Measurements from ENCODE around the gene OLFML2A.
"Not testable (repeated sequence)": the region's sequence is repeated elsewhere in the genome, so short reads cannot be mapped to it uniquely, and the experiment has no call there.

The OLFML2A gene

GRCh38 chr9:124776954-124777648 is at the start of gene OLFML2A:
OLFML2A (plus strand) TSS chr9:124777133; CDS start chr9:124777271, 138 bp downstream.
- DNase-seq (ENCODE audit: low read depth), result no peak

- DNase-seq (ENCODE audit: low read depth), result no peak
Measured at GRCh38 chr9:124730772-124731171, 46.2 kb upstream of the OLFML2A start.

GRCh38 chr9:124733964-124734740 is 42.8 kb upstream of the OLFML2A start:
- DNase-seq (ENCODE audit: low read depth), result no peak

- DNase-seq (ENCODE audit: low read depth), result not testable (repeated sequence)
Measured at GRCh38 chr9:124734741-124735083, 42.2 kb upstream of the OLFML2A start.

DNA sequence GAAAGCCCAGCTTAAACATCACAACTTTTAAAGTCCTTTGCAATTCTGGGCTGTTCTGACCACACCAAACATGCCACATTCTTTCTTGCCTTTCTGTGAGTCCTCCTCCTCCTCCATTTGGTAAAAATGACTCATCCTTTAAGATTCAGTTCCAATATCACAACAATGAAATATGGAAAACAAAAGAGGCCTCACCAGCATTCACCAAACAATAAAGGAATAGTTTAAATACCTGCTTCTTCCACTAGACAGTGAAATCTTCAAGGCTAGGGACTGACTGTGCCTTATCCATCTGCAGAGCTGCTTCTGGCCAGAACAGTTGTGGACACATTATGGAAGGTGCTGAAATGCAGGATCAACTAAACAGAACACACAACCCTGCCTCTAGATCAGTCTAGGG is 41.8 kb upstream of the OLFML2A start:
- no peak for DNase-seq (ENCODE audit: low read depth)

DNA sequence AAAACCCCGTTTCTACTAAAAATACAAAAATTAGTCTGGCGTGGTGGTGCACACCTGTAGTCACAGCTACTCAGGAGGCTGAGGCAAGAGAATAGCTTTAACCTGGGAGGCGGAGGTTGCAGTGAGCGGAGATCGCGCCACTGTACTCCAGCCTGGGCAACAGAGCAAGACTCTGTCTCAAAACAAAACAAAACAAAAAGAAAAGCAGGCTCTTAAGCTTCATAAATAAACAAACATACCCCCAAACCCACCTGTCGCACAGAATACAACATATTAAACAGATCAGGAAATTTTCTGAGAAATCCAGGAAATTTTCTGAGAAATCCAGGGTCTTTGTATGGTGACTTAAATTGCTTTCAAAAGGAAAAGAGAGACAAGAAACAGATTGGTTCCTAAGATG is 38.9 kb upstream of the OLFML2A start:
- DNase-seq (ENCODE audit: low read depth), result not testable (repeated sequence)

- no peak for DNase-seq (ENCODE audit: low read depth)
Measured at GRCh38 chr9:124739360-124739759, 37.6 kb upstream of the OLFML2A start.

DNA sequence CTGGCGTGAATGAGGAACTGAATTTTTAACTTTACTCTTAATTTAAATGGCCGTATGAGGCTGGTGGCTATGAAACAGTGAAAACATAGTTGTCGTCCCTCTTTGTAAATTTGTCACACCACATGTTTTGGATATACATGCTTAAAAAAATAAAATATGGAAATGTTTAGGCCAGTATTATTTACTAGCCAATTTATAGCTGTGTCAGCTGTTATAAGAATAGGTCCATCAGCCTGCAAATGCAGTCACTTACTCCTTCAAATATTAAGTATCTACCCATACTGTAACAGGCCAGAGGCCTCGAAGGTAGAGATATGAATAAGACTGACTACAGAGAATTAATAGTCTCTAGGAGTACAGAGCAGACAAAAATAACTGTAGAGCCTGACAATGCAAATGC is 35.8 kb upstream of the OLFML2A start:
- no peak for DNase-seq (ENCODE audit: low read depth)

DNA sequence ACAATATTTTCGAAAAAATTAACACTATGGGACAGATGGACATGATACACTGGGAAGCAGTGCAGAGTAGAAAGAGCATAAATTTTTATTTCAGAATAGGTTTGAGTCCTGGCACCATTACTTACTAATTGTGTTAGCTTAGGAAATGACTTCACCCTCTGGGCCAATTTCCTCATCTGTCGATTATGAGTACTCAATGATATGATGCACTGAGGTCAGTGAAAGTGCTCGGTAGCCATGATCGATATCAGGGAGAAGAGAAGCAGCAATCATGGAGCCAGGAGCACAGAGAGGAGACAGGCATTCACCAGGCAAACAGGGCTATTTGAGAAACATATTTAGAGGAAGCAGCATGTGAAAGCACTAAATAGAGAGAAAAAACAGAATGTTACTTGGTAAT is 35.3 kb upstream of the OLFML2A start:
- no peak for DNase-seq (ENCODE audit: low read depth)

- DNase-seq (ENCODE audit: low read depth), result no peak
Measured at GRCh38 chr9:124742940-124743339, 34.0 kb upstream of the OLFML2A start.

GRCh38 chr9:124743686-124744348 is 33.1 kb upstream of the OLFML2A start:
- DNase-seq (ENCODE audit: low read depth), result no peak

GRCh38 chr9:124747065-124747464 is 29.9 kb upstream of the OLFML2A start:
- no peak for DNase-seq (ENCODE audit: low read depth)

DNA sequence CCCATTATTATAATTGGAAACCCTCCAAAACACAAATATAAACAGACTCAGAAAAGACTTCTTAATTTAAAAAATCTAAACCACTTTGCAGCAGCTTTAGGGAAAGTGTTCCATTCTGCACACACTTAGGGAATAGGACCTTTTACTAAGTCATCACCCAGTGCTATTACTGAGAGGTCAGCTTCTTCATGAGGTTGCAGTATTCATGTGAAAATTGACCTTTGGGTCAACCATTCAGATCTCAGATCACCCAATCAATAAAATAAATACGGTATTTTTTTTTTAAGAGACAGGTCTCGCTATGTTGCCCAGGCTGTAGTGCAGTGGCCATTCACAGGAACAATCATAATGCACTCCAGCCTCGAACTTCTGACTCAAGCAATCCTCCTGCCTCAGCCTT is 27.6 kb upstream of the OLFML2A start:
- no peak for DNase-seq (ENCODE audit: low read depth)

DNA sequence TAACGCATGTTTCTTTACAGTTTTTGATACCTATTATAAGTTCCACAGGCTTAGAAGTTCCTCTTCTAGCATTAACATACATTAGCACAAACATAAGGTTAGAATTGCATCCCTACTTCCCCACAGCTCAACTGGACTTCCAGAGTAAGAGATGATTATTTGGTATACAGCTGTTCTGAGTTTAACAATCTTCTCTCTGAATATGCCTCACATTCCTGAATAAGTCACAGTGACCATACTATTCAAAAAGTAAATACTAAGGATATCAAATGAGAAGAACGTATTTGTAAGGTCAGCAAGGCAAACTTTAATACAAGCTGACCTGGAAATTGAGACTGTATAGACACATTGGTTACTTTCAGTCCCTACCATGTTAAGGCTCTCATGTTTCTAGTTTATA is 27.2 kb upstream of the OLFML2A start:
- DNase-seq (ENCODE audit: low read depth), result no peak

GRCh38 chr9:124752967-124753366 is 24.0 kb upstream of the OLFML2A start:
- DNase-seq (ENCODE audit: low read depth), result no peak

DNA sequence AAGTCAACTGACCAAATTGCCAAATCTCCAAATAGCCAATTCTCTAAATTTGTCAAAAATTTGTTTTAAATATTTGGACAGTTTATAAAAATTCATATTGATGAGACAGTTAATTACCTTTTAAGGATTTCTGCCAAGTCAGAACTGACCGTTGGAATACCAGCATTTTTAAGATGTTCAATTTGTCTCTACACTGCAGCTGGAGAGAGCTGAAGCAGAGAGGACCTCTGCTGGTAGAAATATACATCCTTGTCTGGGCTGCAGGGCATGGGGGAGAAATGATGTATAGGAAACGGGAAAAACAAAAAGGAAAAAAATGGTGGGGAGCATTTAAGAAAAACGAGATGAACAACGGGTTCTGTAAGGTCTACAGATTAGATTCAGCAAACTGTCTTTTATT is 22.6 kb upstream of the OLFML2A start:
- DNase-seq (ENCODE audit: low read depth), result no peak

DNA sequence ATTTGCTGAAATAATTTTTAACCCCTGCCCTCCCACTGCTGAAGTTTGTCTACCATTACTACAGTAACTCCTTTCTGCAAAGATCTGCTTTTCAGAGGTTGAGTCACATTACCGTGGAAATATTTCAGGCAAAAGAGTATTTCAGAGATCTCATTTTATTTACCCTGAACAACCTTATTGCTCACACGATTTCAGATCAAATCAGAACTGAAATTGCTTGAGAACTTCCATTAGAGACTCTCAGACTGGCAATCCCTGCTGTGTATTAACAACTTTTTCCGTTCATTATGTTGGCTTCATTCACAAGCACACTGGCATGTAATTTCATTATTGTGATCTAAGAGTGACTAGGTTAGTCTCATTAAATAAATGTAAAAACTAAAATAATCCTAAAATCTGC is 21.9 kb upstream of the OLFML2A start:
- DNase-seq (ENCODE audit: low read depth), result no peak

DNA sequence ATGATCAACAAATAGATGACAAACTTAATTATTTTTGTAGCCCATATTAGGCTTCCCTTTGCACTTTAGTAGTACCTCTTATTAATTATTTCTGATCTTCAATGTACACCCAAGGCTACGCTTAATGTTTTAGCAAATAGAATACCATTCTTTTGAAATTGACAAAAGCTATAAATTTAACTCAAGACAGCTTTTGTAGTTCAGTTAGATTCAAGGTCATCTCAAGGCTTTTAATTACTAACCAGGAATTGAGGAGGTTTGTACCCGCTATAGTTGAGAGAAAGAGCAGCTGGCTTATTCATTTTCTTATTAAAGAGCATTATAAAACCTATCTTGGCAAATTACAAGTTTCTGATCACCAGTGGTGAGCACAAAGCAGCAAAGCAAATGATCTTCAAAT is 20.9 kb upstream of the OLFML2A start:
- DNase-seq (ENCODE audit: low read depth), result no peak

DNA sequence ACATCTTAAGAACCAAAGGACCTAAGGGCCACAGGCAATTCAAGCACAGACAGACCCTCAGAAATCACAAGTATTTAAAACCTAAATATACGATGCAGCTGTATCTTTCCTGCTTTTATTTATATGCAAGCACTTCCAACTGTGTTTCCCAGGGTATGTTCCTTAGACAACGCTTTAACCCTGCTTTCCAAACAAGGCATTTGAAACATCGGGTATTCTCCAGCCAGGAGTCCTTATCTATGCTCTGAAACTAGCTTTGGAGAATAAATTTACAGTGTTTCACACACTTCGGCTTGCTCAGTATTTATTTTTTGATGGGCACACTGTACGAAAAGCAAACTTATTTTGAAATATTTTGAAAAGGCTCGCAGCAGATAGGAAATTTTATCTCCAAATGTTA is 19.3 kb upstream of the OLFML2A start:
- no peak for DNase-seq (ENCODE audit: low read depth)

- no peak for DNase-seq (ENCODE audit: low read depth)
Measured at GRCh38 chr9:124758061-124758460, 18.9 kb upstream of the OLFML2A start.

- DNase-seq (ENCODE audit: low read depth), result no peak
Measured at GRCh38 chr9:124758691-124759090, 18.2 kb upstream of the OLFML2A start.

DNA sequence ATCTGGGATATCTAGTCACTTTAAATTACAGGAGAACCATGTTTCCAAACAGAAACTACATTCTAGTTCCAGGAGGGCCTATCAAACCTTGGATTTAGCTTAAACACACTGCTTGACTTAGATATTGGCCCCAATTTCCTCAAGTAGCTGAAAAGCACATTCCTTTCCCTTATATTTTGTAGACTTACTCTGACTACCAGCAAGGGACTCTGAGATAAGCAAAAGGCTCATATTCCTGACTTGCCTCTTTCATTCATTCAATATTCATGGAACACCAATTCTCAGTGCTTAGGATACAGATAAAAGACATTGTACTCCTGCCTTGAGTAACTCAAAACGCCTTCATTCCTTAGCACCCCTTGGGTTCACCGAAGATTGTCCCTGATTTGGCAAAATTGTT is 17.6 kb upstream of the OLFML2A start:
- no peak for DNase-seq (ENCODE audit: low read depth)

- no peak for DNase-seq (ENCODE audit: low read depth)
Measured at GRCh38 chr9:124760719-124761118, 16.2 kb upstream of the OLFML2A start.

All from GM04504 (cell line).